Measurements from ENCODE around the gene AMPD3.

AMPD3 gene

GRCh38 chr11:10439351-10439750, 15.7 kb upstream of the AMPD3 start:
- no peak for DNase-seq

GRCh38 chr11:10439924-10440323, 15.1 kb upstream of the AMPD3 start:
- DNase-seq: no peak

- peak; percentile 5 for DNase-seq
Observed at GRCh38 chr11:10440401-10440800, 14.7 kb upstream of the AMPD3 start.

- DNase-seq: no peak
Observed at GRCh38 chr11:10441091-10441490, 14.0 kb upstream of the AMPD3 start.

GRCh38 chr11:10441652-10442503, 13.2 kb upstream of the AMPD3 start:
- no peak for DNase-seq

- no peak for DNase-seq
Observed at GRCh38 chr11:10443152-10443551, 11.9 kb upstream of the AMPD3 start.

- no peak for DNase-seq
Observed at GRCh38 chr11:10443721-10444235, 11.3 kb upstream of the AMPD3 start.

GRCh38 chr11:10444725-10445315, 10.2 kb upstream of the AMPD3 start:
- no peak for DNase-seq

- no peak for DNase-seq
Observed at GRCh38 chr11:10447445-10447844, 7.6 kb upstream of the AMPD3 start.

- peak; percentile 66 for DNase-seq
Observed at GRCh38 chr11:10450462-10451425, 4.3 kb upstream of the AMPD3 start.

GRCh38 chr11:10451426-10452116, 3.5 kb upstream of the AMPD3 start:
- peak; percentile 67 for DNase-seq

GRCh38 chr11:10452211-10452767, 2.8 kb upstream of the AMPD3 start:
- DNase-seq: peak; percentile 3

- no peak for DNase-seq
Observed at GRCh38 chr11:10453261-10453660, 1.8 kb upstream of the AMPD3 start.

- peak; percentile 58 for DNase-seq
Observed at GRCh38 chr11:10455637-10456487, 798 bp downstream of the AMPD3 start.

- peak; percentile 76 for DNase-seq
Observed at GRCh38 chr11:10456519-10456918, 1.5 kb downstream of the AMPD3 start.

- DNase-seq: no peak
Observed at GRCh38 chr11:10457901-10458300, 2.8 kb downstream of the AMPD3 start.

- no peak for DNase-seq
Observed at GRCh38 chr11:10459029-10459970, 4.2 kb downstream of the AMPD3 start.

GRCh38 chr11:10460611-10461275, 5.7 kb downstream of the AMPD3 start:
- no peak for DNase-seq

GRCh38 chr11:10461276-10461790, 6.3 kb downstream of the AMPD3 start:
- no peak for DNase-seq

Measured in NCI-H2171 treated with DMSO at 0.1 percent for 48 hours (cell line).